GM23248 (cell line): Measurements from ENCODE around the gene LMAN2L. TPM values are rescaled to one million over a fixed set of nuclear protein-coding genes. Genes with fewer than 3 reads are reported as not detected.

ENCODE experiments used
- DNase-seq: peaks from one replicate; pipeline ENCODE4 v3.0.0-alpha.2; 2015
- H2AFZ ChIP-seq: fragments of 200-600 bp; sonication (generic); 2 replicates; pipeline ENCODE4 v1.6.1; 2016; ENCODE audit warnings: antibody characterized with exemption
- H3F3A ChIP-seq: fragments of 200-600 bp; sonication (generic); 2 replicates; pipeline ENCODE4 v1.6.1; 2016; ENCODE audit warnings: mild to moderate bottlenecking, antibody characterized with exemption, mixed run types; ENCODE audit not compliant: insufficient read depth
- H3K27ac ChIP-seq: fragments of 200-600 bp; sonication (generic); 2 replicates; pipeline ENCODE4 v1.5.1; 2016; ENCODE audit warnings: mild to moderate bottlenecking
- H3K27me3 ChIP-seq: fragments of 200-600 bp; sonication (generic); replicated peaks from 2 replicates; pipeline ENCODE4 v1.6.1; 2016; ENCODE audit warnings: mild to moderate bottlenecking; ENCODE audit not compliant: insufficient read depth
- H3K36me3 ChIP-seq: fragments of 200-600 bp; sonication (generic); 2 replicates; pipeline ENCODE4 v1.6.1; 2016; ENCODE audit warnings: low read depth, mild to moderate bottlenecking
- H3K4me1 ChIP-seq: fragments of 200-600 bp; sonication (generic); 2 replicates; pipeline ENCODE4 v1.6.1; 2016; ENCODE audit warnings: mild to moderate bottlenecking; ENCODE audit not compliant: insufficient read depth
- H3K4me2 ChIP-seq: fragments of 200-600 bp; sonication (generic); one replicate; pipeline ENCODE4 v1.6.1; 2016; ENCODE audit warnings: mild to moderate bottlenecking; ENCODE audit not compliant: unreplicated experiment
- H3K4me3 ChIP-seq: fragments of 200-600 bp; sonication (generic); 2 replicates; pipeline ENCODE4 v1.5.1; 2016; ENCODE audit warnings: mild to moderate bottlenecking
- H3K79me2 ChIP-seq: fragments of 200-600 bp; sonication (generic); 2 replicates; pipeline ENCODE4 v1.6.1; 2016; ENCODE audit warnings: mild to moderate bottlenecking; ENCODE audit not compliant: insufficient read depth
- H3K9ac ChIP-seq: fragments of 200-600 bp; sonication (generic); 2 replicates; pipeline ENCODE4 v1.6.1; 2016; ENCODE audit warnings: mild to moderate bottlenecking
- H3K9me2 ChIP-seq: fragments of 200-600 bp; sonication (generic); 2 replicates; pipeline ENCODE4 v1.6.1; 2016; ENCODE audit warnings: mixed run types, mild to moderate bottlenecking, moderate library complexity; ENCODE audit not compliant: insufficient read depth
- H3K9me3 ChIP-seq: fragments of 200-600 bp; sonication (generic); one replicate; pipeline ENCODE4 v1.6.1; 2017; ENCODE audit warnings: low read depth
- H4K20me1 ChIP-seq: fragments of 200-600 bp; sonication (generic); 2 replicates; pipeline ENCODE4 v1.6.0; 2016; ENCODE audit not compliant: insufficient read depth
- EZH2 ChIP-seq: fragments of 200-600 bp; sonication (generic); IDR thresholded peaks from 2 replicates; pipeline ENCODE4 v1.6.1; 2018; ENCODE audit warnings: antibody characterized with exemption, mild to moderate bottlenecking; ENCODE audit not compliant: insufficient read depth, poor library complexity, severe bottlenecking
- EZH2phosphoT487 ChIP-seq: fragments of 200-600 bp; sonication (generic); IDR thresholded peaks from 2 replicates; pipeline ENCODE4 v1.6.1; 2018; ENCODE audit warnings: antibody characterized with exemption, moderate library complexity, mild to moderate bottlenecking, low read depth; ENCODE audit not compliant: insufficient read depth
- WGBS, 2 experiments: methylation state at CpG; one replicate each; pipeline ENCODE4 v1.1.6; 2015 to 2017; ENCODE audit warnings: low lambda C conversion rate in 2 of 2, low coverage in 1 of 2; ENCODE audit errors: missing lambda C conversion rate in 2 of 2; 5-methylcytosine and 5-hydroxymethylcytosine counted together
- in situ Hi-C: fragments of 300-500 bp; cut with MboI; formaldehyde crosslinking; loops from 2 replicates; pipeline ENCODE4 v1.15.0; 2020
- polyA plus RNA-seq: library from polyadenylated mRNA; unstranded; fragments of >200 nt; fragmentation: Nextera tagmentation; extraction: Ambion mirVana; gene quantifications from 2 replicates; pipeline ENCODE4 v1.2.1, GENCODE V29; 2016
- total RNA-seq: library from RNA; depleted of rRNA; stranded (reverse); fragments of >200 nt; shearing (Covaris generic); gene quantifications from 2 replicates; pipeline ENCODE4 v1.2.3, GENCODE V29; 2014

Gene LMAN2L
- total and polyA plus RNA-seq, 2 experiments from 2014 or later, result 22.3 to 24.6 TPM

DNA sequence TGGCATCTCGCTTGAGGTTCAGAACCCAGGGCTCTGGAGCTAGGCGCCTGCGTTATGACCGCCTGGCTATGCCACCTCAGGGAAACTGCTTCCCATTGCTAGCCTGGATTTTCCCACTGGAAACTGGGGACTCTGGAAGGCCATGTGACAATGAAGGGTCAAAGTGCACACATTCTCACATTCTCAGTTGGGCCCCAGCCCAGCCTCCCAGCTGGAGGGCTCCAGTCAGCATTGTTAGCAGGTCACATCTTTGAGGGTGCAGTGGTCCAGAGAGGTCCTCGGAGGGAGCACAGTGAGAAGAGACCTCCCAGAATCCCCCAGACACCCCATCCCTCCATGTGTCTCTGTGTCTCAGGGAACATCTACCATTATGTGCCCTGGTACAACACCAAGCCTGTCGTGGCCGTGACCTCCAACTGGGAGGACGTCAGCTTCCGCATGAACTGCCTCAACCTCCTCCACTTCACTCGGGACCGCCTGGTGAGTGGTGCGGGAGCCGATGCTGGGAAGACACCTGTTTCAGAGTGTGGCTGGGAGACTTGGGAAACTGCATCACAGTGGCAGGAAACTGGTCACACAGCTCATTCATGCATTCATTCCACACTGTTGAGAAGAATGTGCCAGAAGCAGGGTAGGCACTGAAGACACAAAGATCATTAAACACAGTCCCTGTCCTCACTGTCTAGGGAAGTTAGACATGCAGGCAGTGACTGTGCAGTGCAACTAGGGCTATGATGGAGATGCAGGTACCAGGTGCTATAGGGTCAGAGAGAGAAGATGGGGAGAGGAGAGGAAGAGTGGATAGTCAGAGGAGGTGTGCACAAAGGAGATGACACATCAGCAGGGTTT lies 55.7 kb downstream of the LMAN2L start:
- no peaks in the 10 kb centered on the region for H4K20me1 ChIP-seq
- H3K79me2 ChIP-seq, result no peaks in the 10 kb centered on the region
- no peaks in the 10 kb centered on the region for H3F3A ChIP-seq
- no peak overlapping the region for H3K9ac ChIP-seq
- H3K36me3 ChIP-seq, result no peaks in the 10 kb centered on the region
- no peak overlapping the region for H3K27ac ChIP-seq
- no peaks in the 10 kb centered on the region for H3K4me1 ChIP-seq
- H2AFZ ChIP-seq, result no peak overlapping the region
- no peak for DNase-seq
- WGBS, 2 experiments, result 79 to 84% methylated on average over 13 of the region's 13 CpGs
- H3K27me3 ChIP-seq, result no peaks in the 10 kb centered on the region
- in situ Hi-C loops, result no loop called here
- no peaks in the 10 kb centered on the region for H3K9me3 ChIP-seq
- no peak overlapping the region for H3K4me3 ChIP-seq
- H3K9me2 ChIP-seq, result no peaks in the 10 kb centered on the region
- no peak overlapping the region for H3K4me2 ChIP-seq
- no peak for TF ChIP-seq EZH2phosphoT487
- TF ChIP-seq EZH2, result no peak

- no peak for DNase-seq
- H3K9ac ChIP-seq, result no peak overlapping the region
- no peaks in the 10 kb centered on the region for H3K4me1 ChIP-seq
- H3K27me3 ChIP-seq, result no peaks in the 10 kb centered on the region
- H3K9me2 ChIP-seq, result no peaks in the 10 kb centered on the region
- H3K36me3 ChIP-seq, result no peaks in the 10 kb centered on the region
- 71 to 74% methylated on average over 5 of the region's 5 CpGs for WGBS, 2 experiments
- no peak overlapping the region for H3K4me2 ChIP-seq
- H3K27ac ChIP-seq, result no peak overlapping the region
- no peak overlapping the region for H3K4me3 ChIP-seq
- H3K9me3 ChIP-seq, result no peaks in the 10 kb centered on the region
- in situ Hi-C loops, result no loop called here
- no peaks in the 10 kb centered on the region for H3F3A ChIP-seq
- no peak for TF ChIP-seq EZH2
- no peak for TF ChIP-seq EZH2phosphoT487
- no peak overlapping the region for H2AFZ ChIP-seq
- no peaks in the 10 kb centered on the region for H4K20me1 ChIP-seq
- H3K79me2 ChIP-seq, result no peaks in the 10 kb centered on the region
Measured at GRCh38 chr2:96683307-96683706, 56.6 kb downstream of the LMAN2L start.

DNA sequence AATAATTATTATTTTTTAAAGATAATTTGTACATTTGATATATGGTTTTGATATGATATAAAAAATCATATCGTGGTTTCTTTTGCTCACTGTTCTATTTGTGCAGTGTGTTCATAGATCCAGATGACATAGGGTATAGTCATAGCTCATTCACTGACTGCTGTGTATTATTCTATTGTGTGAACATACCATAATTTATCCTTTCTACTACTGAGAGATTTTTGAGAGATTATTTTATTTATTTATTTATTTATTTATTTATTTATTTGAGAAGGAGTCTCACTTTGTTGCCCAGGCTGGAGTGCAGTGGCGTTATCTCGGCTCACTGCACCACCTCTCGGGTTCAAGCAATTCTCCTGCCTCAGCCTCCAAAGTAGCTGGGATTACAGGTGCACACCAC lies 58.3 kb downstream of the LMAN2L start:
- Histone ChIP-seq H4K20me1 (no peaks in the 10 kb centered on the region), H3F3A (no peaks in the 10 kb centered on the region), H3K9me3 (no peaks in the 10 kb centered on the region), H3K4me2 (no peak overlapping the region), H3K4me3 (no peak overlapping the region), H3K9me2 (no peaks in the 10 kb centered on the region), H3K4me1 (no peaks in the 10 kb centered on the region), H3K27me3 (no peaks in the 10 kb centered on the region), H3K36me3 (no peaks in the 10 kb centered on the region), H3K9ac (no peak overlapping the region), H2AFZ (no peak overlapping the region), H3K79me2 (no peaks in the 10 kb centered on the region), H3K27ac (no peak overlapping the region)
- TF ChIP-seq EZH2 (no peak), EZH2phosphoT487 (no peak)
- WGBS, 2 experiments, result 83 to 85% methylated on average over 4 of the region's 4 CpGs
- DNase-seq, result no peak
- in situ Hi-C loops, result no loop called here

DNA sequence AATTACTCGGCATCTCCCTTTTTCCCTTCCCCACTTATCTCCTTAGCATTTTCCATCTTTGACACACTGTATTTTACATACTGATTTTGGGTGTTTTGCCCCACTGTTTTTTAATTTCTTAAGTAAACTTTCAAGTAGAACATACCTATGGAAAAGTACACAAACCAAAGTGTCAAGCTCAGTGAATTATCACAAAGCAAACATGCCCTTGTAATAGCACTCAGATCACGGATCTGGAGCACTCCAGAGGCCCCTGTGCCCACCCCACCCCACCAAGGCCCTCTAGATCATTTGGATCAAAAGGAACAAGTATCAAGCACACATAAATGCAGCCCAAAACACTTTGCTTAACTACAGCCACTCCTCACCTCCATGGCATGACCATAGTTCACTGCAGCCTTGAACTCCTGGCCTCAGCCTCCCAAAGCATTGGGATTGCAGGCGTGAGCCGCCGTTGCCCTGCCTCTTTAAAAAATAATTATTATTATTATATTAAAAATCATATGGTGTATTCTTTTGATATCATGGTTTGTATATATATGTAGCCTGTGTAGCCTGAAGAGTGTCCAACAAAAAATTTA lies 59.2 kb downstream of the LMAN2L start:
- TF ChIP-seq EZH2 (no peak), EZH2phosphoT487 (no peak)
- H3K4me2 ChIP-seq, result no peak overlapping the region
- WGBS, 2 experiments, result 59 to 68% methylated on average over 5 of the region's 5 CpGs
- no peak overlapping the region for H3K27ac ChIP-seq
- H3K9me3 ChIP-seq, result no peaks in the 10 kb centered on the region
- H3F3A ChIP-seq, result no peaks in the 10 kb centered on the region
- no peaks in the 10 kb centered on the region for H3K9me2 ChIP-seq
- no peaks in the 10 kb centered on the region for H3K79me2 ChIP-seq
- no peak overlapping the region for H2AFZ ChIP-seq
- H3K4me1 ChIP-seq, result no peaks in the 10 kb centered on the region
- H3K36me3 ChIP-seq, result no peaks in the 10 kb centered on the region
- no peaks in the 10 kb centered on the region for H3K27me3 ChIP-seq
- H4K20me1 ChIP-seq, result no peaks in the 10 kb centered on the region
- H3K4me3 ChIP-seq, result no peak overlapping the region
- no peak overlapping the region for H3K9ac ChIP-seq
- no peak for DNase-seq
- in situ Hi-C loops, result no loop called here
